ENCODE data around the gene TPST1. TPM values are rescaled to one million over a fixed set of nuclear protein-coding genes. Genes with fewer than 3 reads are reported as not detected.
A peak's percentile ranks its signal among the peaks of the same experiment; 100 is the strongest.

The TPST1 gene
- total RNA-seq, 1 experiment from 2014 or later: 29.0 TPM

DNA sequence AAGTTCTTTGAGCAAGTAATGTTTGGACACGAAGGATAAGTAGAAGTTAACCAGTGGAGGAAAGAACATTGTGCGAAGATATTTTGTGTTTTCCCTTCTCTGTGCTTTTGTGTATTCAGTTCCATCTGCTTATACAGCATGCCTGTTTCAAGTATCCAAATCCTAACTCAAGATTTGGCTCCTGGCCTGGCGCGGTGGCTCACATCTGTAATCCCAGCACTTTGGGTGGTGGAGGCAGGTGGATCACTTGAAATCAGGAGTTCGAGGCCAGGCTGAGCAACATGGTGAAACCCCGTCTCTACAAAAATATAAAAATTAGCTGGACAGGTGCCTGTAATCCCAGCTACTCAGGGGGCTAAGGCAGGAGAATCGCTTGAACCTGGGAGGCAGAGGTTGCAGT is 40.8 kb upstream of the TPST1 start:
- Histone ChIP-seq H3K4me1 (ENCODE audit: control insufficient read depth, insufficient read depth, low read length) (peaks cover 4% of the 10 kb centered on the region; the same call in 1 of the 2 replicates), H3K4me3 (ENCODE audit: low read depth in 2 of 2, low read length in 2 of 2) (no peak overlapping the region), H3K9me3 (ENCODE audit: control insufficient read depth, insufficient read depth, low read depth, low read length) (no peaks in the 10 kb centered on the region), H3K27ac (ENCODE audit: low read length) (no peak overlapping the region), H3K36me3 (ENCODE audit: control insufficient read depth, insufficient read depth, low read length) (no peaks in the 10 kb centered on the region), H3K27me3 (ENCODE audit: control insufficient read depth, insufficient read depth, low read length) (no peaks in the 10 kb centered on the region)
- CTCF ChIA-PET: no interaction called here
- no TSS peak for BruUV-seq (replicated peaks)
- intact Hi-C loops (cut with micrococcal nuclease; ENCODE audit: unreplicated experiment): no loop called here
- ATAC-seq (no peak), DNase-seq (ENCODE audit: low read depth, low spot score) (no peak)
- POLR2A ChIA-PET: no interaction called here
- TF ChIP-seq, protein P1, sequence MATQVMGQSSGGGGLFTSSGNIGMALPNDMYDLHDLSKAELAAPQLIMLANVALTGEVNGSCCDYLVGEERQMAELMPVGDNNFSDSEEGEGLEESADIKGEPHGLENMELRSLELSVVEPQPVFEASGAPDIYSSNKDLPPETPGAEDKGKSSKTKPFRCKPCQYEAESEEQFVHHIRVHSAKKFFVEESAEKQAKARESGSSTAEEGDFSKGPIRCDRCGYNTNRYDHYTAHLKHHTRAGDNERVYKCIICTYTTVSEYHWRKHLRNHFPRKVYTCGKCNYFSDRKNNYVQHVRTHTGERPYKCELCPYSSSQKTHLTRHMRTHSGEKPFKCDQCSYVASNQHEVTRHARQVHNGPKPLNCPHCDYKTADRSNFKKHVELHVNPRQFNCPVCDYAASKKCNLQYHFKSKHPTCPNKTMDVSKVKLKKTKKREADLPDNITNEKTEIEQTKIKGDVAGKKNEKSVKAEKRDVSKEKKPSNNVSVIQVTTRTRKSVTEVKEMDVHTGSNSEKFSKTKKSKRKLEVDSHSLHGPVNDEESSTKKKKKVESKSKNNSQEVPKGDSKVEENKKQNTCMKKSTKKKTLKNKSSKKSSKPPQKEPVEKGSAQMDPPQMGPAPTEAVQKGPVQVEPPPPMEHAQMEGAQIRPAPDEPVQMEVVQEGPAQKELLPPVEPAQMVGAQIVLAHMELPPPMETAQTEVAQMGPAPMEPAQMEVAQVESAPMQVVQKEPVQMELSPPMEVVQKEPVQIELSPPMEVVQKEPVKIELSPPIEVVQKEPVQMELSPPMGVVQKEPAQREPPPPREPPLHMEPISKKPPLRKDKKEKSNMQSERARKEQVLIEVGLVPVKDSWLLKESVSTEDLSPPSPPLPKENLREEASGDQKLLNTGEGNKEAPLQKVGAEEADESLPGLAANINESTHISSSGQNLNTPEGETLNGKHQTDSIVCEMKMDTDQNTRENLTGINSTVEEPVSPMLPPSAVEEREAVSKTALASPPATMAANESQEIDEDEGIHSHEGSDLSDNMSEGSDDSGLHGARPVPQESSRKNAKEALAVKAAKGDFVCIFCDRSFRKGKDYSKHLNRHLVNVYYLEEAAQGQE (IDR thresholded peaks at IDR 0.05; ENCODE audit: insufficient read depth in 1 of 2, low read depth in 2 of 2, low read length in 1 of 2): no peak
- TF ChIP-seq, protein P2, sequence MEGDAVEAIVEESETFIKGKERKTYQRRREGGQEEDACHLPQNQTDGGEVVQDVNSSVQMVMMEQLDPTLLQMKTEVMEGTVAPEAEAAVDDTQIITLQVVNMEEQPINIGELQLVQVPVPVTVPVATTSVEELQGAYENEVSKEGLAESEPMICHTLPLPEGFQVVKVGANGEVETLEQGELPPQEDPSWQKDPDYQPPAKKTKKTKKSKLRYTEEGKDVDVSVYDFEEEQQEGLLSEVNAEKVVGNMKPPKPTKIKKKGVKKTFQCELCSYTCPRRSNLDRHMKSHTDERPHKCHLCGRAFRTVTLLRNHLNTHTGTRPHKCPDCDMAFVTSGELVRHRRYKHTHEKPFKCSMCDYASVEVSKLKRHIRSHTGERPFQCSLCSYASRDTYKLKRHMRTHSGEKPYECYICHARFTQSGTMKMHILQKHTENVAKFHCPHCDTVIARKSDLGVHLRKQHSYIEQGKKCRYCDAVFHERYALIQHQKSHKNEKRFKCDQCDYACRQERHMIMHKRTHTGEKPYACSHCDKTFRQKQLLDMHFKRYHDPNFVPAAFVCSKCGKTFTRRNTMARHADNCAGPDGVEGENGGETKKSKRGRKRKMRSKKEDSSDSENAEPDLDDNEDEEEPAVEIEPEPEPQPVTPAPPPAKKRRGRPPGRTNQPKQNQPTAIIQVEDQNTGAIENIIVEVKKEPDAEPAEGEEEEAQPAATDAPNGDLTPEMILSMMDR (IDR thresholded peaks at IDR 0.05): no peak
- no peak for TF ChIP-seq POLR2AphosphoS5 (IDR thresholded peaks at IDR 0.05; ENCODE audit: low read depth, low read length)
- no peak for TF ChIP-seq SIN3A (IDR thresholded peaks at IDR 0.05; ENCODE audit: borderline replicate concordance, insufficient read depth, low read depth, low read length)
- no peak for TF ChIP-seq TCF7L2 (IDR thresholded peaks at IDR 0.05; ENCODE audit: low read depth, low read length)
- in situ Hi-C loops (cut with HindIII; ENCODE audit: low pct_unique_long_range_greater_than_20kb, low sequenced_read_pairs): no loop called here

DNA sequence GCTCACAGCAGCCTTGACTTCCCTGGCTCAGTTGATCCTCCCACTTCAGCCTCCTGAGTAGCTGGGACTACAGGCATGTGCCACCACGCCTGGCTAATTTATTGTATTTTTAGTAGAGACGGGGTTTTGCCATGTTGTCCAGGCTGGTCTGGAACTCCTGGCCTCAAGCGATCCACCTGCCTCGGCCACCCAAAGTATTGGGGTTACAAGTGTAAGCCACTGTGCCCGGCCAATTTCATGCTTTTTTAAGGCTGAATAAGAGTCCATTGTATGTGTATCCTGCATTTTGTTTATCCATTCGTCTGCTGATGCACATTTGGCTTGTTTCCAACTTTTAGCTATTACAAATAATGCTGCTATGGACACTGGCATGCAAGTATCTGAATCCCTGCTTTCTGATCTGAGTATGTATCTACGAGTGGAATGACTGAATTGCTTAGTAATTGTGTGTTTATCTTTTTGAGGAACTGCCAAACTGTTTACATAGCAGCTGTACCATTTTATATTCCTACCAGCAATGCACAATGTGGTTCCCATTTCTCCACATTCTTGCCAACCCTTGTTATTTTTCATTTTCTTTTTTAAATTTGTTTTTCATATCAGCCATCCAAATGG is 37.3 kb upstream of the TPST1 start:
- in situ Hi-C loops (cut with HindIII; ENCODE audit: low pct_unique_long_range_greater_than_20kb, low sequenced_read_pairs) (no loop called here), intact Hi-C loops (cut with micrococcal nuclease; ENCODE audit: unreplicated experiment) (no loop called here)
- POLR2A ChIA-PET: no interaction called here
- Histone ChIP-seq H3K9me3 (ENCODE audit: control insufficient read depth, insufficient read depth, low read depth, low read length) (no peaks in the 10 kb centered on the region), H3K4me1 (ENCODE audit: control insufficient read depth, insufficient read depth, low read length) (peaks cover 4% of the 10 kb centered on the region; the same call in 1 of the 2 replicates), H3K27ac (ENCODE audit: low read length) (no peak overlapping the region), H3K27me3 (ENCODE audit: control insufficient read depth, insufficient read depth, low read length) (no peaks in the 10 kb centered on the region), H3K4me3 (ENCODE audit: low read depth in 2 of 2, low read length in 2 of 2) (no peak overlapping the region), H3K36me3 (ENCODE audit: control insufficient read depth, insufficient read depth, low read length) (no peaks in the 10 kb centered on the region)
- CTCF ChIA-PET: interaction anchor here (0.8 kb wide), 1 partner anchor 137 kb away, joined by 3 read pairs; no protein-coding TSS in a partner anchor
- no TSS peak for BruUV-seq (replicated peaks)
- TF ChIP-seq SIN3A (IDR thresholded peaks at IDR 0.05; ENCODE audit: borderline replicate concordance, insufficient read depth, low read depth, low read length): no peak
- TF ChIP-seq, protein P1 (IDR thresholded peaks at IDR 0.05; ENCODE audit: insufficient read depth in 1 of 2, low read depth in 2 of 2, low read length in 1 of 2): no peak
- DNase-seq (ENCODE audit: low read depth, low spot score) (peak; percentile 46), ATAC-seq (peak; percentile 78)
